Thyroid gland (tissue), 4 donors: ENCODE data around the gene SFTPA1.

Experiments
- POLR2A ChIP-seq, 2 donors: fragments of 450-650 bp; IDR thresholded peaks; one replicate each; pipeline ENCODE4 v1.6.1; 2017; ENCODE audit warnings: antibody characterized with exemption in 2 of 2, mild to moderate bottlenecking in 2 of 2, moderate library complexity in 1 of 2
- TF ChIP-seq, protein P1 (sequence below), 6 experiments: fragments of 200-600 bp in 3 of 6; fragments of 450-650 bp in 3 of 6; sonication (generic) in 3 of 6; IDR thresholded peaks; one replicate each; pipeline ENCODE4 v1.5.1; 2016 to 2019; ENCODE audit warnings: antibody characterized with exemption in 6 of 6, mild to moderate bottlenecking in 2 of 6, inconsistent platforms in 1 of 6, moderate library complexity in 1 of 6

DNA sequence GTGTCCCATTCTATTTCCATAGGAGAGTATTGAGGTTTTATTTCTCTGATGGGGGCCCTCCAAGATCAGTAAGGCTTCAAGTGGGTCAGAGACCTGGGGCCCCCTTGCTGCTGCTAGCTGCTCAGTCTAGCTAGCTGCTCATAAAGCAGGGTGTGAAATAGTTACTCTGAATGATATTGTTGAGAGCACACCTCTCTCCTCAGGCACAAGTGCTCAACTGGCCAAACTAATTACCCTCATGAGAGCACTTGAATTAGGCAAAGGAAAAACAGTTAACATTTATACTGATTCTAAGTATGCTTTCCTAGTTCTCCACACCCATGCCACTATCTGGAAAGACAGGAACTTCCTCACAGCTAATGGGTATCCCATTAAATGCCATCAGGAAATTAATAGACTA lies 5.4 kb upstream of the SFTPA1 start:
- TF ChIP-seq, protein P1, sequence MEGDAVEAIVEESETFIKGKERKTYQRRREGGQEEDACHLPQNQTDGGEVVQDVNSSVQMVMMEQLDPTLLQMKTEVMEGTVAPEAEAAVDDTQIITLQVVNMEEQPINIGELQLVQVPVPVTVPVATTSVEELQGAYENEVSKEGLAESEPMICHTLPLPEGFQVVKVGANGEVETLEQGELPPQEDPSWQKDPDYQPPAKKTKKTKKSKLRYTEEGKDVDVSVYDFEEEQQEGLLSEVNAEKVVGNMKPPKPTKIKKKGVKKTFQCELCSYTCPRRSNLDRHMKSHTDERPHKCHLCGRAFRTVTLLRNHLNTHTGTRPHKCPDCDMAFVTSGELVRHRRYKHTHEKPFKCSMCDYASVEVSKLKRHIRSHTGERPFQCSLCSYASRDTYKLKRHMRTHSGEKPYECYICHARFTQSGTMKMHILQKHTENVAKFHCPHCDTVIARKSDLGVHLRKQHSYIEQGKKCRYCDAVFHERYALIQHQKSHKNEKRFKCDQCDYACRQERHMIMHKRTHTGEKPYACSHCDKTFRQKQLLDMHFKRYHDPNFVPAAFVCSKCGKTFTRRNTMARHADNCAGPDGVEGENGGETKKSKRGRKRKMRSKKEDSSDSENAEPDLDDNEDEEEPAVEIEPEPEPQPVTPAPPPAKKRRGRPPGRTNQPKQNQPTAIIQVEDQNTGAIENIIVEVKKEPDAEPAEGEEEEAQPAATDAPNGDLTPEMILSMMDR (IDR thresholded peaks at IDR 0.05), result no peak
- no peak for TF ChIP-seq POLR2A (IDR thresholded peaks at IDR 0.05)
